ENCODE data around the gene MLLT10.

Gene MLLT10

GRCh38 chr10:21673668-21674067 is 139.6 kb downstream of the MLLT10 start:
- no peak for DNase-seq
- Mint-ChIP-seq H3K27me3 (ENCODE audit: low read depth, poor library complexity) (no peaks in the 10 kb centered on the region), H3K36me3 (ENCODE audit: low read depth) (peaks cover 61% of the 10 kb centered on the region), H3K4me3 (no peak overlapping the region), H3K9me3 (no peaks in the 10 kb centered on the region), H3K27ac (no peak overlapping the region), H3K4me1 (peaks cover 16% of the 10 kb centered on the region)
- no peak for TF ChIP-seq CTCF (IDR thresholded peaks at IDR 0.05)

GRCh38 chr10:21675157-21675796 is 141.2 kb downstream of the MLLT10 start:
- Mint-ChIP-seq H3K27me3 (ENCODE audit: low read depth, poor library complexity) (no peaks in the 10 kb centered on the region), H3K9me3 (no peaks in the 10 kb centered on the region), H3K4me3 (no peak overlapping the region), H3K27ac (no peak overlapping the region), H3K36me3 (ENCODE audit: low read depth) (peaks cover 71% of the 10 kb centered on the region), H3K4me1 (peaks cover 15% of the 10 kb centered on the region)
- TF ChIP-seq CTCF (IDR thresholded peaks at IDR 0.05), result peak; percentile 64
- peak; percentile 20 for DNase-seq

DNA sequence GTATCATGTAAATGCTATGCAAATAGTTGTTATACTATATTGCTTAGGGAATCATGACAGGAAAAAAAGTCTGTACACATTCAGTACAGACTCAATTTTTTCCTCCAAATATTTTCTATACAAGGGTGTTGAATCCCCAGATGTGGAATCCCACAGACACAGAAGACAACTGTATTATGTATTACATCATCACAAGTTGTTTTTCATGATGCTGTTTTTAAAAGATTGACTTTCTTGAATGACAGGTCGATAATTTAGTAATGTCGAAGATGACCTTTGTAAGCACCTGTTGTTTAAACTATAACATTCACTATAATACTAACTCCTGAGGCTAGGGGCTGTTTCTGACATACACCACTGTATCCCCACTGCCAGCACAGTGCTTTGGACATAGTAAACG is 143.5 kb downstream of the MLLT10 start:
- H3K27me3 Mint-ChIP-seq (ENCODE audit: low read depth, poor library complexity), result no peaks in the 10 kb centered on the region
- H3K4me3 Mint-ChIP-seq, result no peak overlapping the region
- DNase-seq, result no peak
- no peak overlapping the region for H3K27ac Mint-ChIP-seq
- H3K4me1 Mint-ChIP-seq, result peaks cover 10% of the 10 kb centered on the region
- peaks cover 76% of the 10 kb centered on the region for H3K36me3 Mint-ChIP-seq (ENCODE audit: low read depth)
- no peak for TF ChIP-seq CTCF (IDR thresholded peaks at IDR 0.05)
- no peaks in the 10 kb centered on the region for H3K9me3 Mint-ChIP-seq

- no peak for DNase-seq
- H3K9me3 Mint-ChIP-seq, result no peaks in the 10 kb centered on the region
- H3K27me3 Mint-ChIP-seq (ENCODE audit: low read depth, poor library complexity), result no peaks in the 10 kb centered on the region
- H3K36me3 Mint-ChIP-seq (ENCODE audit: low read depth), result peaks cover 74% of the 10 kb centered on the region
- no peak for TF ChIP-seq CTCF (IDR thresholded peaks at IDR 0.05)
- H3K27ac Mint-ChIP-seq, result peak overlapping the region; percentile 17
- H3K4me1 Mint-ChIP-seq, result peaks cover 10% of the 10 kb centered on the region
- H3K4me3 Mint-ChIP-seq, result no peak overlapping the region
Observed at GRCh38 chr10:21681156-21681555, 147.1 kb downstream of the MLLT10 start.

DNA sequence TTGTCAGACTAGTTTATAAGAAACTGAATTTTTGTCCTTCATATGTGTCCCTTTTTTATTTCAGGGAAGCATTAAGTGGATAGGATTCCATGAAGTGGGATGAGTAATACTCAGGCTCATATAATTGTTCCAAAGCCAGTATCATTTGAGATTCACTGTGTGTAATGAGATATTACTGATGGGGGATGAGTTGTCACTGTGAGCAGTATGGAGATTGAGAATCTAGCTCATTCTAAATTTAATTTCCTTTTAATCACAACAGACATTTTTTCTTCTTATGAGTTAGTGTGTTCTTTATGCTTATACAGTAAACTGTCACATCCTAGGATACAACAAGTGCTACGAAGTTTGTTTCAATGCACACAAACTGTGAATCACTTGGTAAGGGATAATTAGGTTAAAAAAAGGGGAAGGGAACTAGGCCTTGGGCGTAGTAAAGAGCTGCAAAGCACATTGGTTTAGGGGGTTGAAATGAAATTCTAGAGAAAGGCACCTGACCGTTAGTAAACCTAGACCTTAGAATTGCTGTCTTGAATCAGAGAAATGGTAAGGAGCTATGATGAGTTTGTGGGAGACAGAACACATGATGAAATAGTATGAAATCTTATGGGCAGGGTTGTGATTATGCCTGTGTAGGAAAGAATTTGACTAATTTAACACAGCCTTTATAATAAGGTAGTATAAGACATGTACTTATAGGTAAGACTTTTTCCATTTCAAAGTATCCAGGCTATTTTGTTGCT is 153.4 kb downstream of the MLLT10 start:
- Mint-ChIP-seq H3K27ac (peak overlapping the region; percentile 73), H3K9me3 (no peaks in the 10 kb centered on the region), H3K4me1 (no peaks in the 10 kb centered on the region), H3K4me3 (no peak overlapping the region), H3K27me3 (ENCODE audit: low read depth, poor library complexity) (no peaks in the 10 kb centered on the region), H3K36me3 (ENCODE audit: low read depth) (peaks cover 39% of the 10 kb centered on the region)
- TF ChIP-seq CTCF (IDR thresholded peaks at IDR 0.05), result no peak
- no peak for DNase-seq

GRCh38 chr10:21688009-21688332 is 153.9 kb downstream of the MLLT10 start:
- no peak overlapping the region for H3K27ac Mint-ChIP-seq

More at GRCh38 chr10:21688009-21688332, 153.9 kb downstream of the MLLT10 start:
- no peak for TF ChIP-seq CTCF (IDR thresholded peaks at IDR 0.05)
- no peaks in the 10 kb centered on the region for H3K9me3 Mint-ChIP-seq
- no peaks in the 10 kb centered on the region for H3K4me1 Mint-ChIP-seq
- H3K4me3 Mint-ChIP-seq, result no peak overlapping the region
- no peaks in the 10 kb centered on the region for H3K27me3 Mint-ChIP-seq (ENCODE audit: low read depth, poor library complexity)
- no peak for DNase-seq
- H3K36me3 Mint-ChIP-seq (ENCODE audit: low read depth), result peaks cover 37% of the 10 kb centered on the region

All from nephron progenitor cell (in vitro differentiated cells).